SW 1271 (cell line): ENCODE results near the gene PDE4B.

ENCODE experiments used
- DNase-seq, 2 experiments: peaks; one replicate each; lab custom pipeline; 2025; lab: John Stamatoyannopoulos, UW

The PDE4B gene

DNA sequence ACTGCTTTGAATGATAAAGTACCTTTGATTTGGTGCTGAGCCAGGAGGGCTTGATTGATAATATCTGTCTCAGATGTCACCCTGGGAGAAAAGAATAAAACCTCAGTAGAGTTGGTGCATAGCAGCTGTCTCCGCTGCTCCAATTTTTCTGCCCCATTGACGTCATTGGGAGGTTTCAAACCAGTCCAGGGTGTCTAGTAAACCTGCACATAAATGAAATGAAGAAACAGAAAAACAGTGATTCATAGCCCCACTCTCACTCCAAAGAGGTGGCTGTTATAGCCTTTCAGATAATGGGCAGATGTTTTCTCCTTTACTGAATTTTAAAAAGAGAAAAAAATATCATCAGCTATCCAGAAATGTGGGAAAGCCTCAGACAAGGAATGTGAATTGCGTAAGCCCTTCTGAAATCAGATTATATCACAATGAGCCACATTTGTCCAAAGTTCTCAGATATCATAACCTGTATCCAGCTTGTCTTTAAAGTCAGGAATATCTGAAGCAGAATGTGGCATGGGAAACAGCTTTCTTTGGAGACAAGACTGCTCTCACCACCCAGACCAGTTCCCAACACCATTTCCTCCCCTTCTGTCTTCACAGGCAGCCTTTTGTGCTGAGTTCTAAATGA, 390.0 kb downstream of the PDE4B start:
- no peak for DNase-seq

DNA sequence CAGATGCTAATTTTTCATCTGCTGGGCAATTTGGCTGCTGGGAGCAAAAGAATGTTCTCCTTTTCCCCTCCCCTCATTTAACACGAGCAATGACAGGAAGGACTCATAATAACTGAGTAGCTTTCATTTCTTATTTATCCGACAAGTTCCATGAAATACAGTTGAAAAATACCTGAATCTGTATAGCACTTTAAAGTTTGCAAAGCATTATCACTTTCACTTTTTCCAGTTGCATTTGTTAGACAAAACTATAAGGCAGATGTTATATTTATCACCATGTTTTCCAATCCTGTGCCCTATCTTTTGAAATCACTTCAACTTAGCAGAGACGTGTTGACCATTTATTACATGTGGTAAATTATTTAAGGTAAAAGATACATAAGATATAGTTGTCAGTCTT, 390.7 kb downstream of the PDE4B start:
- DNase-seq, result no peak

DNA sequence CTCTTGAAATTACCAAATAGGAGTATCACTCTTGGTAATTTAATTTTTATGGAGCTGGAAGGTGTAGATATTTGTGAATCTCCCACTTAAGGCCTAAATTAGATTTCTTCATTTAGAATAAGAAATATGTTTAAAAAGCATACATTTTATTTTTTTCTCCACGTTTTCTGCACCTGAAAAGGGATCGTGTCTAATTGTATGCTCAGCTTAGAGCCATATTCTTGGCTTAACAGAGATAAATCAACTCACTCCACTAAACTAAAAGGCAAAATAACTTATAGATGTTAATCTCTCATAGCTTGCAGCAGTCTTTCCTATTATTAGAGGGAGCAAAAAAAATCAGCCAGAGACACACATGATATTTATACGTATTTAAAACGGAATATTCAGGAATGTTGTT, 404.4 kb downstream of the PDE4B start:
- no peak for DNase-seq

DNA sequence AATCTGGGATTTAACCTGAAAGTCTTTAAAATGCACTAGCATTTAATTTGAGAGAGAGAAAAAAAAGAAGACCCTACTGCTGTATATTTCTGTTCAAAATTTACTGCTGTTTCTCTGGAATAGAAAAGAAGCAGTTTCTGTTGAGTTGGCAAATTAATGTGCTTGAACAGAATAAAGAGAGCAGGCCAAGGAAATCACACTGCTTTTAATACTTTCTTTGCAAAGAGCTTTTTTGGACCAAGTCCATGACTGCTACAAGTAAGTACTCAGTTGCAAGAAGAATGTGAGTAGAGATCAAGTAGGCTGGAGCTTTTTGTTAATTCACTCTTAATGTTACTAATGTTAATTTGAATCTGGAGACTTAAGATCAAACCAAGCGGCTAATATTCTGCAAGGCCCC, 405.1 kb downstream of the PDE4B start:
- DNase-seq, result no peak

DNA sequence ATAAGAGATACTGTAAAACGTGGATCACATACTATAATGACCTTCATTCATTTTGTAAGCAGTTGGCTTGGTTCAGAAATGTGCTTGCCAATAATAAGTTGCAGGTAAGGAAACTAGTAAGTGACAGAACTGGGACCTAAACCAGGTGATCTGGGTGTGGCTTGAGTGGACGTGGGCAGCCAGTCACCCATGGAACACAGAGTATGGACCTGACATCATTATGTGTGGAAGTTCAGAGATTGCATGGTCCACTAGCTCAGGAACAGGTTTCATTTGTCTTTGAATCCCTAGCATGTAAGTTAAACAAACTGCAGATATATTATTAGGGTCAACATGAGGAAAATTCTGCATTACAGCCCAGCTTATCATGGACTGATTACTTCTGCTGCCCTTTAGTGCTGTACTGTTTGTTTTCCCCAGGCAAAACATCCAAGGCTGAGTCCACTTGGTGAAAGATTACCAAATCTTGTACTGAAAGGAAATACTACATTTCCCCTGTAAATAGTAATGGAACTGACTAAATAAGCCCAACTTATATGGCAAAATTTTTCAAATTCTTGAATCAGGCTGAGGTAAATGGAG, 414.0 kb downstream of the PDE4B start:
- no peak for DNase-seq

DNA sequence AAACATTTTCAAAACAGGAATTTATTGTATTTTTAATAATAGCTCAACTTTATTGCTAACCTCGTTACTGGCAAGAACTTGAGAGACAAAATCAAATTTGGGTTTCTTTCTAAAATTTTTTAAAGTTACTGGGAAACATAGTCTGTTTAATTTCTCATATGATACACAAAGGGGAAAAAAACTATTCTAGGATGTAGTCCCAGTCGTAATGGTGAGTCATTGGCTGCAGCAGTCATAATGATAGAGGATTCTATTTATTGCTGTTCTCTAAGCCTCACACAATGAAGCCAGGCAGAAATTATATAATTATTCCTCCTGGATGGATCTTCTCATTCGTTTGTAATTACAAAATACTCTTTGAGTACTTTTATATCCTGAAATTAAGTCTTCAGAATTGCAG, 414.8 kb downstream of the PDE4B start:
- DNase-seq, result no peak

DNA sequence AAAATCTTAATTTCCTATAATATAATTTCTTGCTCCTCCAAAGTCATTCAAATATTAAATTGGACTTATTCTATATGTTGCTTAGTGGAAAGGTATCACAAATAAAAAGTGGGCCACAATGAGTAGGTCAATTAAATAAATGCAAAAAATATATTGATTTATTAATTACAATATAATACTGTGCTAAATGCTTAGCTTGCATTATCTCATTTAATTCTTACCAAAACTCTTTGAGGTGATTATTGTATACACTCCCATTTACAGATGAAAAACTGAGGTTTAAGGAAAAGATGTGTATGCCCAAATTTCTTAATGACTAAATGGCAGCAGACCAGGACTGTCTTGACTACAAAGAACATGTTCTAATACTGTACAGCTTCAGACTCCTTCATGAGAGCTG, 415.9 kb downstream of the PDE4B start:
- DNase-seq, result no peak

DNA sequence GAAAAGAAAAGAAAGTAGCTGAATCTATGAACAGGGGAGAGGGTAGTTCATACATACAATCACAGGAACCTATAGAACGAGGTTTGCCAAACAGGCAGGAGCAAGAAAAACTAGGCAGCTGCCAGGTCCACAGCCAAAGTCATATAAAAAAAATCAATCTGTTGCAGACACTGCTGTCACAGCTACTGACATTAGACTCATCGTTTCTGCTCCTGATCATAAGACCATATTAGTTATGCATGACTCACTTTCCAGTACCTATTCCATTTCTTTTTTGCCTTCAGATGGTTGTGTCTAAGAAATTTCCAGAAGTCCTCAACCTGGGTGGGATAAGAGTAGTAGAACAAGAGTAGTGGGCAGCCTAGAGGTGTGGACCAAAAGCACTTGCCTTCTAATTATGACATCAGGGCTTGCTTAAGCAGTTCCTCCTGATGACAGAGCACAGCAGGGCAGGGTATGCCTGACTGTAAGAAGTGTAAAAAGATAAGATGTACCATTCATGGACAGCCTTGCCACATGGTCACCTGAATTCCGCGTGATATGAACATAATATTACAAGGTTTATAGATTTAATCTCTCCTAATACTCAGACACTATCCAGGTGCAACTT, 418.0 kb downstream of the PDE4B start:
- DNase-seq, result no peak

DNA sequence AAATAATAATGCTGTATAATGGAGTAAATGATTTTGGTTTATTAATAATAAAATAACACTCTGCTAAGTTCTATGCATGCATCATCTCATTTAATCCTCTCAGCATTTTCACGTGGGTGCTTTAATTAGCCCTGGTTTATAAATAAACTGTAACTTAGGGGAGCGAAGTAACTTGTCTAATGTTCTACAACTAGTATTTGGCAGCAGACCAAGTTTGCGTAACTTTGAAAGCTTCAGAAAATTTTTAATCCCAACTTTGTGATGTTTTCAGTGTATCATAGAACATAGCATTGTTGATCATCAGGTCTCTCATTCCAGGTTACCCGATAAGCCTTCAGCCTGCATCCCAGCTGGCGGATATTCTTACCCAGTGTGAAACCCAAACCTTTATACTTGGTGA, 418.8 kb downstream of the PDE4B start:
- no peak for DNase-seq

DNA sequence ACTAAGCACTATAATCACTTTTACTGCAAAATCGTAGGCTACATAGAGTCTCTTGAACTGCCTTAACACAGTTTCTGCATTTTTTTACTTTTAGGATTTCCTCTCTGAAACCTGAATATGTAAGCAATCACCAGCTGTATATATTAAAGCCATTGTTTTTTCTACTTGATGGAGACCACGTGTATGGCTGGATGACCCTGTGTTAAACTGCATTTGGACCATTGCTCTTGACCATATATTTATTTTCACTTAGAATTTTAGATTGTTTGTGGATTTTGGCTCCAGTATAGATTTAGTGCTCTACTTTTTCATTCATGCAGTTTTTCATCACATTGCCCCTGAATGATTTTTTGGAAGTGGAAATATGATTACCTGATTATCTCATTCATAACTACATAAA, 420.8 kb downstream of the PDE4B start:
- no peak for DNase-seq

DNA sequence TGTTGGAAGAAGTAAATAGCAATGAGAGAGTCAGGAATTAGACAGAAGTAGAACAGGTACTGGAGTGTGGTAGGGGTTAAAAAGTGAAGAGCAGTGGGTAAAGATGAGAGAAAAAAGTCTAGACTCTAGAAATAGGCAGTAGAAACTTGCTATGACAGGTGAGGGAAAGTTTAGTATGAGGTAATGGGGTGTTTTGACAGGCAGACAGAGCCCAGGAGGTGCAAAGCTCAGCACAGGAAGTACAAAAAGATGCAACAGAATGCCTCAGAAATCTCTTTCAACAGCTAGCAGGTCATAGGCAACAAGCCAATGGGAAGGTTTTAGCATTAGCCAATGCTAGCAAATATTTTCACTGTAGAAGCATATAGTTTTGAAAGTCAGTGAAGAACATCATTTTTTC, 422.2 kb downstream of the PDE4B start:
- no peak for DNase-seq

DNA sequence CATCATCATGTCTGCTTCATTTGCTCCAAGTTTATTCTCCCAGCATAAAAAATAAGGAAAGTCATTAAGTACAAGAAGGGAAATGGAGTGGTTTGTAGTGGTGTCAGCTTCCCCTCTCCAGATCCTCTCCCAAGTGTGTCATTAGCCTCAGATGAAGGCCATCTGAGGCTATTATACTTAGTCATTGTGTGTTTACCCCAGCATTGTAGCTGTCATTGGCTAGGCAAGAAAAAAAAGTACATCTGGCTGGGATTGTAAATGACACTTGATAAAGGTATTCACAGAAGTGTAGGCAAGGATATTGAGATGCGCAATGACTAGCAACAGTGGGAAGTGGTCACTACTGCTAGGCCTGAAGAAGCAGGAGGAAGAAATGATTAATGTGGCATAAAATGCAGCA, 424.3 kb downstream of the PDE4B start:
- DNase-seq, result no peak

DNA sequence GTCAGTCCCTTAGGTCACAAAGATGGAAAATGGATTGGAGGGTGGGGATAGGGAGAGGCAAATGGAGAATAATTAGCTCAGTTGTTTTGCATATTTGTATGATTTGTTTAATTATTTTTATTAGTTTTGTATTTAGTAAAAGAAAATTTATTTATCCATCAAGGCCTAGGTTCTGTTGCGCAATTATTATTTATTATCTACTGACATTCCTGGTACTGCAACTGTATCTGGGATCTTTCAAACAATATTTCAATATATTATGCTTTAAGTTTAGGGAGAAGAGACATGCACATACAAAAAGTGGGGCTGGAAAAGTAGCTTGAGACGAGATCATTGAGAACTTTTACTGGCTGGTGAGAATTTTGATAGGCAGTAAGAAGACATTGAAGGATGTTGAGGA, 424.9 kb downstream of the PDE4B start:
- DNase-seq, result no peak

DNA sequence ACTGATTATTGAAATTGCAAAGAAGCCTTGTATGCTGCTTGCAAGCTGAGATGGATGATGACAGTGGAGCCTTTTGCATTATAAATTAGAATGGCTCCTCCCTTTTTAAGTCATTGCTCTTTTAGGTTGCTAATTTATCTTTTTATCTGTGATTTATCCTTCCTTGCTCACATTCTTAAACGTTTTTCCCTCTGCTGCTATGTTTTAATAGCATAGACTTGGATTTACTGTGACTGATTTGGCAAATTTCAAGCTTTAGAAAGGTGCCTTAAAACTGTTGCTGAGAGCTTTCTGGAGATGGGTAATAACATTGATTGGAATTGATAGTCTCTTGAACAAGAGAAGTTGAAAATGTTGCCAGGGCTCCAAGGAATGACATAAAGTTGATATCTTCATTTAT, 427.8 kb downstream of the PDE4B start:
- no peak for DNase-seq

DNA sequence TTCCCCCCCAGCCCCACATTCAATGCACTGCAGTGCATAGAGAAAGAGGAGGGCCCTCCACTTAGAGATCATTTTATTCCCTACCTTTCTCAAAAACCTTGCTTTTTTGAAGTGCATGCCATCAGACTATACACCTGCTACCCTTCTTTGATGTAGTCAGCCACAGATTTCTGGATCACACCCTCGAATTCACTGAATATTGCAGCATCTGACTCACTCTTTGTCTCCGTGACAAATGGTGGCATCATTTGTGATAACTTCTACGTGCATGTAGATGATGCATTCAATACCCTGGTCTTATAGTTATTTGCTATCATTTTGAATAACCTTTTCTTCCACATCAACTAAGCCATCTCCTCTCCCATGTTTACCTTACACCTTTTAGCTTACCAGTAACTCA, 431.0 kb downstream of the PDE4B start:
- no peak for DNase-seq

DNA sequence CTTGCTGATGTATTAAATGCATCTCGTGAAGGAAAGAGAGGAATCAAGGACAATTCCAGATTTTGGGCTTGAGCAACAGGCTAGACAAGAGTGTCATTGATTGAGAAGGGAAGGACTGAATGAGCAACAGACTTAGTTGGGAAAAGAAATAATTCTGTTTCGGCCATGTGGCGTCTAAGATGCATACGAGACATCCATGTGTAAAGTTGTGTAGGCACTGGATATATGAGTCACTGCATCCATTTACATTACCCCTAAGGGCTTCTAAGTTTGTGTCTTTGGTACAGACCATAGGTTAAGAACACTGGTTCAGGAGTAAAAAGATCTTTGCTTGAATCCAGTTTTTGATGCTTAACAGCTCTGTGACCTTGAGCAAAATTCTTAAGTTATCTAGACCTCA, 434.3 kb downstream of the PDE4B start:
- DNase-seq, result no peak

DNA sequence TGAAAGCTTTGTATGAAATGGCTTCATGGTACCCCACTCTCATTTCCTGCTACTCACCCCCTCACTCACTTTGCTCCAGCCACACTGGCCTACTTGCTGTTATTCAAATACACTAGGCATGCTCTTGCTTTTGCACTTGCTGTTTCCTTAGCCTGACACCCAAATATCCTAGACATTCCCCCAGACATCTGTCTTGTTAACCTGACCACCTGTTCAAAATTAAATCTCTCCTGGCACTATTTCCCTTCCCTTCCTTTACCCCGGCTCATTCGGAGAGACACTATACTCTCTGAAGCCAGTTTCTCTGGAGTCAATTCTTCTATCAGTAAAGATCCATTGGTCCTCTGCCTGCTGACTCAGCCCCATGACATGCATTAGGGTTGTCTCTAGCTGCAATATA, 435.3 kb downstream of the PDE4B start:
- DNase-seq, result no peak

DNA sequence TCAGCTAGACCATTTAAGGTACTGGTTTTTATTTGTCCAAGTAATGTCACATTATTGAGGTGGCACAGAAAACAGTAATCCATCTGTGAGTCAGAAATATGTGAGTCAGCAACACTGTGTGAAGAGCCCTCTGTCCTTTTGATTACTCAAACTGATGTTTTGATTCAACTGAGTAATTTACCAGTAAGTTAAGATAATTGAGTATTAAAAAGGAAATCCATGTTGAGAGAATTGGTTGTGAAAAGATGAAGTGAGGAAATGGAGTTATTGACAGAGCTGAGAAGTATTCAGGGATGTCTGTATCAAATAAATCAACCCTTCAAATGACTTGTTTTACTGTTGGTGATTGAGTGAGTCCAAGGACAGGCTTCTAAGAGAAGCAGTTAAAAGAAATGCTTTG, 438.5 kb downstream of the PDE4B start:
- DNase-seq, result peak in 1 of 2 experiments; percentile 21

DNA sequence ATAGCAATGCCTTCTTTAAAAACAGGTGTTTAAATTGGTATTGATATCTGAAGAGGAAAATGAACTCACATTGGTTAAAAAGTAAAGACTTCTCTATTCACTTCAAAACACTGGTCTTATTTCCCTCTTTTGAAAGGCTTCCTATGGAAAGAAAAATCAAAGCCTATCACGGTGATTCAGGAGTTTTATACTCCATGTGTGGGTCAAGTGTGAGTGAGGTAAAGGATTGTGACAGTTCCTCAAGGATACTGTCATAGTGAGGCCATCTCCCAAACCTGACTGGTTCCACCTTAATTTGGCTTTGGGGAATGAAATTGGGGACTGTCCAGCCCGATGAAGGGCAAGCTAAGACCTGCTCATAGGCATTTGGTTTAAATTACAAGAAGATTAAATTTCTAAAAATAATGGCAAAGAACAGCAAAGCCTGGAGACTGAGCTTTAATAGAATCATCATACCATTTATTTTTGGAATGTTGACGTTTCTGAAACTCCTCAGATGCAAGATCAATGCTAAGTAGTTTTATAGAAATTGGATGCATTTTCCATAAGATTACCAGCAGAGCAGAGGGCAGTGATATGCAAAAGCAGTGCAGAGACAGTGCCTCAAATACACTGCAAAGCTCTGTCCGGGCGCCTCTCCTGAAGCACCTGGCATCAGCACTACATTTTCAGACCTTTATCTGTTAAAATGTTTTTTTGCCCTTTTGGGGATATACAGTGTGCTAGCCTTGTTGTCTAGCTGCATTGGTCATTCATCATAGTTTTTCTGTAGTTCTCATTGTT, 439.2 kb downstream of the PDE4B start:
- DNase-seq, result no peak

DNA sequence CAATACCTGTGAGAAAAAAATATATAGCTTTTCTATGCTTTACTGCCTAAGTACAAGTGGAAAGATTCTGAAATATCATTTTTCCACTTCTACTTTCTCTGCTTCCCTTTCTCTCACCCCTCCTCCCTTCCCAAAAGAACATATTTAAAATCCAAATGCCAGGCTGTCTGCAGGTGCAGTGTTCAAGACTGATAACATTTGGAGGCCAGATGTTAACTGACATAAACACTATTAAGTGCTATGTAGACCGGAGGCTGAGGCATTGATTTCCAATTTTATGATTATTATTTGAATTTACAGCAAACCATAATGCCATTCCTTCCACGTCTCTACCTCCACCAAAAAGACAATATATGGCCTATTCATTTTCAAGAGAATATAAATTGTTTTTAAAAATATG, 444.3 kb downstream of the PDE4B start:
- no peak for DNase-seq

DNA sequence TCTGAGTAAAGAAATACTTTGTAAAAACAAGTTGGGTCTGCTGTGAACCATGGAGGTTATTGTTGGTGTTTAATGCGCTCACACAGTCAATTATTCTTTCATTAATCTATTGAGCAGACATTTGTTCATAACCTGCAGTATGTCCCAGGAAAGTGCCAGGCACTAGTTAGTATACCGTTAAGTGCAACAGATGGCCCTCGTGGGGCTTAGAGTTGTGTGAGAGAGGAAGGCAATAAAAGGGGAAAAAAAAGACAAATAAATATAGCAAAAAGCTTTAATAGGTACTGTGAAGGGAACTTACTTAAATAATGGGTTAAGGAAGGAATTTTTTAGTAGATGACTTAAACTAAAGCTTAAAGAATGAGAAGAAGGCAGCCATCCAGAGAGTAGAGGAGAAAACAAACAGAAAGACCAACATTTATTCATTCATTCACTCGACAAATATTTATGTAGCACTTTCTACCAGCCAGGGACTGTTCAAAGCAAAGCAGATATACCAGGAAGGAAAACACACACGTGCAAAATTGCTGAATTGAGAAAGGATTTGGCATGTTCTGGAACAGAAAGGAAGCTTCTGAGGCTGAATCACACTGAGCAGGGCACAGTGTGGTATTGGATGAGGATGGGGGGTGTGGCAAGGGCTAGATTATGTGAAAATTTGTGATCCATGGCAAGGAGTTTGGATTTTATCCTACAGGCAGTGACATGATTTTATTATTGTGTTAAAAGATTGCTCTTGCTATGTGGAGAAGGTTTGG, 445.2 kb downstream of the PDE4B start:
- no peak for DNase-seq

DNA sequence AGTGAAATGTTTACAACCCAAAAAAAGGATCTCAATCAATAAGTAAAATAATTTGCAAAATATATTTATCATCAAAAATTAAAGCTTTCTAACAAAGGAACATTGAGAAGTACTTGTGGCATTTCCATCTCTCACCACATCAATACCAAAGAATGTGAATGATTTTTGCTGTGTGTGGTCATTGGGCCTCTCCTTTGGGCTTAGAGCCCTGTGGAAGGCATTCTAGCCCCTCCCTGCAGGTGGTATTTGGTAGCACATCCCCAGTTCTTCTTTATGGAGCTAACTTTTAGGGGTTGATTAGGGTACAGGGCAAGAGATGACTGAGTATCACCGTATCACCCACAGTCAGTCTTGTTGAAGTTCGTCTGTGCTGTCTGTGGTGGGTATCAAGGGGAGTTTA, 447.1 kb downstream of the PDE4B start:
- no peak for DNase-seq
